Activated T-helper 17 cell treated with anti-CD3 and anti-CD28 coated beads, Interleukin-2, amount 50 U/mL, for 72 hours (primary cell): Measurements from ENCODE around the gene GALNT4. TPM values are rescaled to one million over a fixed set of nuclear protein-coding genes. Genes with fewer than 3 reads are reported as not detected.

Source experiments
- ATAC-seq: fragments of 150-1000 bp; cut with Tn5 transposase; replicated peaks from 2 replicates; pipeline ENCODE4 v1.10.0; 2021; ENCODE audit warnings: mild to moderate bottlenecking, moderate library complexity
- H3K27ac Mint-ChIP-seq: one replicate; pipeline ENCODE4 v1.8.0; 2022; ENCODE audit warnings: mixed read lengths
- H3K27me3 Mint-ChIP-seq: one replicate; pipeline ENCODE4 v1.8.0; 2022; ENCODE audit warnings: mixed read lengths
- H3K36me3 Mint-ChIP-seq: one replicate; pipeline ENCODE4 v1.8.0; 2022; ENCODE audit warnings: low read depth, mild to moderate bottlenecking, mixed read lengths
- H3K4me1 Mint-ChIP-seq: one replicate; pipeline ENCODE4 v1.8.0; 2022; ENCODE audit warnings: mixed read lengths
- H3K4me3 Mint-ChIP-seq: one replicate; pipeline ENCODE4 v1.8.0; 2022; ENCODE audit warnings: mild to moderate bottlenecking, mixed read lengths
- H3K9me3 Mint-ChIP-seq: one replicate; pipeline ENCODE4 v1.8.0; 2022; ENCODE audit warnings: mixed read lengths
- total RNA-seq, 2 donors: library from RNA; stranded (reverse); gene quantifications; one replicate each; pipeline ENCODE4 v1.2.3, GENCODE V29; 2022

Gene GALNT4
- 10 to 100 TPM; 15.1 to 16.7 TPM for total RNA-seq

DNA sequence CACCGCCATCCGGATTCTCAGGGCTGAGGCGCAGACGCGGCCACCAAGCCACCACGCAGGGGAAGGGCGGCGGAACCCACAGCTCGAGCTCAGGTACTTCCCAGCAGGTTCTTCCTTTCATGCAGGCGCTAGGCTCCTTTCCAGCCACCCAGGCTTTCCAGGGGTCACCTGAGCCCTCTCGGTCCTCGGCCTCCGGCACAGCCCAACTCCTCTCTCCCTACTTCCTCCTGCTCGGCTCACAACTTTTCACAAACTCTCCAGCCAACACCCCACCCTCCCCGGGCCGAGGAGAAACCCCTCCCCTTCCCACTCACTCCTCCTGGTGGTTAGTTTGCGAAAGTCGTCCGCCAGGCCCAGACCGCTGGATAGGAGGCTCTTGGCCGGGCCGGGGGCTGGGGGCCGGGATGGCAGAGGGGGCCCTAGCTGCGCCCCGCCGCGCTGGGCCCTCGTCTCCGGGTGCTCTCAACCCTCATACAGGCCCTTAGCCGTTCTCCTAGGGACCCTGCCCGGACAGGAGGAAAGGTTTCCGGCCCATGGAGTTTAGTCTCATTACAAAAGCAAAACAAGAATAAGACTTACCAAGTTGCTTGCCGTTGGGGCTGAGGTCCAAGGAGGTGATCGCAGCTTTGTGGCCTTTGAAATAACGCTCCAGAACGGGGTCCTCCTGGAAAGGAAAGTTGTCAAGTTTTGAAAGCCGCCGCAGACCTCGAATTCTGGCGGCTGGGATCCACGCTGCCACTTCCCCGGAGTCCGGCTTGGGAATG is at the start of gene GALNT4:
Gene GALNT4 (minus strand): TSS at position 256 of the 764 bp plus-strand sequence. CDS start 247 bp downstream, at position 9.
- Mint-ChIP-seq H3K4me1 (peaks cover 34% of the 10 kb centered on the region), H3K27me3 (no peaks in the 10 kb centered on the region), H3K36me3 (peaks cover 50% of the 10 kb centered on the region), H3K9me3 (no peaks in the 10 kb centered on the region), H3K4me3 (peak within 1 kb of the TSS; percentile 85), H3K27ac (peak within 1 kb of the TSS; percentile 83)
- ATAC-seq, result peak; percentile 73

DNA sequence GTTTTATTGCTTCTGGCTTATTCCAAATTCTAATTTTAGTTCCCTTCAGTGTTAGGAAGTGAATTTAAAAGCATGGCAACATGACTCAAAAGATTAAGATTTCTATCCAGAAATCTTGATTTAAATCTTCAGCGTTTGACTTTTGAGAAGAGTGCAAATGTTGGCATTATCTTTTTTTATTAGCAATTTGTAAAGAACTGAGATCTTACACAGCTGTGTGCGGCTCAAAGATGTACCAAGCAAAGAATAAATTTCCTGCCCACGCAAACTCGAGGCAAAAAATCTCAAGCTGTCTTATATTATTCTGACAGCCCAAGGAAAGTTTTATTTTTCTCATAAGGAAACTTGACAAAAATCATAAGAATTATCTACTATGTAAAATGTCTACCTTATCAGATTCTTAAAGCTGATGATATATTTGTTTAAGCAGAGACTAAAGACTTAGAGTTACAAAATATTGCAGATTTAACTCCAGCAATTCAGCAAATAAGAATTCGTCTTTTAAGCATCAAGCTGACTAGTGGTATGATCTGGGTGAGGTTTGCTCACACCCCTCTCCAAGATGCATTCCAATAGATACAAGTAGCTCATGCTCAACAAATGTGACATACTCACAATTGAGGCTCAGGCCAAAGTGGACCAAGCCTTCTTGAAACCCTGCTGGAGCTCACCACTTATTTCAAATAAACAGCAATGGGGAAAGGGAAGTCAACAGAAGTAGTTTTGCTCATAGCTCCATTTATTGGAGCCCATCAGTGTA is 48.6 kb upstream of the GALNT4 start:
- no peaks in the 10 kb centered on the region for H3K36me3 Mint-ChIP-seq
- H3K9me3 Mint-ChIP-seq, result peaks cover 5% of the 10 kb centered on the region

DNA sequence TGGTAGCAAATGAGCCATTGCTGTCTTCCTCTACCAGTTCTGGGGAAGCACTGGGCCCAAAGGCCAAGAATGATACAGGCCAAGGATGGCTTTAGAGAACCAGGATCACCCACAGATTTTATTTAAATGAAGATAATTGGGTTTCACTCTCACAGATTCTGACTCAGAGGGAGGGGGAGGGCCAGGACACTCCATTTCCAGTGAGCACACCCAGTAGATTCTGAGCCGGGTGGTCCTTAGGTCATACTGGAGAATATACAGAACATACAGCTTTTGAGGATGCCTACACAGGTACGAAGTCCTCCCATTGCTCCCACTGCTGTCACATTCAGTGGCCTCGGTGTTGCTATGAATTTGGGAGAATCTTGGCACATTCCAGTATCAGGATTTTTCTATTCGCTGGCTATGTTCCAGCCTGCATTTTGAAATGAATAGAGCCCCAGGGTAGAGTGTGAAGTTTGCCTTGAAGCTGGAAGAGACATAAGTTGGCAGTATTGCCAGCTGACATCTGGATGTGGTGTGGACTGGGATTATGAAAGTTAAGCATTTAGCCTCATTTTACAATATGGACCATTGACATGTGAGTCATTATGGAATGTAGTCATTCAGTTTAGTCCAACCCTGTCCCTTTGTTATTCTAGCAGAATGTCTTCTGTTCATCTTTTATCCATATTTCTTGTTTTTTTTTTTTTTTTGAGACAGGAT is 47.0 kb upstream of the GALNT4 start:
- Mint-ChIP-seq H3K36me3 (no peaks in the 10 kb centered on the region), H3K9me3 (peaks cover under 1% of the 10 kb centered on the region), H3K27ac (no peak overlapping the region), H3K4me1 (peaks cover 6% of the 10 kb centered on the region), H3K4me3 (no peak overlapping the region), H3K27me3 (no peaks in the 10 kb centered on the region)
- peak; percentile 19 for ATAC-seq

More for the DNA sequence above, 48.6 kb upstream of the GALNT4 start:
- ATAC-seq, result no peak
- no peaks in the 10 kb centered on the region for H3K27me3 Mint-ChIP-seq
- no peak overlapping the region for H3K27ac Mint-ChIP-seq
- peaks cover 6% of the 10 kb centered on the region for H3K4me1 Mint-ChIP-seq
- H3K4me3 Mint-ChIP-seq, result no peak overlapping the region

DNA sequence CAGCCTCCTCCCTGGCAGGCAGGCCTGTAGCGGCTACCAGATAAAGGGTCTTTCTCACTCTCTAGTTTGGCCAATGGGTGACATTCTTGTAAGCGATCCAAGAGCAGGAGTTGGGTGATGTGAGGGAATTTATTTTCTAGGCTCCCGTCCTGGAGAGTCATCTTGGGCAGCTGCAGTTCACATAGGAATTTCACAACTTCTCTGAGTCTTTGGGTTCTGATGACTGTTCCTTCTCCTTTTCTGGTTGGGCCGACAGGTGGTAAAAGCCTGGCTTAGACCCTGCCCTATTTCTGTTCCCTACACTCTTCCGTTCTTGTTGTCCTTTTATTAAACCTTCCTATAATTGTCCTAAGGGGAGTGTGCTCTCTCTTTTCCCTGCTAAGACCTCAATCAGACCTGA is 43.9 kb upstream of the GALNT4 start:
- Mint-ChIP-seq H3K4me1 (peaks cover 6% of the 10 kb centered on the region), H3K36me3 (no peaks in the 10 kb centered on the region), H3K9me3 (no peaks in the 10 kb centered on the region), H3K4me3 (no peak overlapping the region), H3K27ac (no peak overlapping the region), H3K27me3 (no peaks in the 10 kb centered on the region)
- ATAC-seq, result no peak

DNA sequence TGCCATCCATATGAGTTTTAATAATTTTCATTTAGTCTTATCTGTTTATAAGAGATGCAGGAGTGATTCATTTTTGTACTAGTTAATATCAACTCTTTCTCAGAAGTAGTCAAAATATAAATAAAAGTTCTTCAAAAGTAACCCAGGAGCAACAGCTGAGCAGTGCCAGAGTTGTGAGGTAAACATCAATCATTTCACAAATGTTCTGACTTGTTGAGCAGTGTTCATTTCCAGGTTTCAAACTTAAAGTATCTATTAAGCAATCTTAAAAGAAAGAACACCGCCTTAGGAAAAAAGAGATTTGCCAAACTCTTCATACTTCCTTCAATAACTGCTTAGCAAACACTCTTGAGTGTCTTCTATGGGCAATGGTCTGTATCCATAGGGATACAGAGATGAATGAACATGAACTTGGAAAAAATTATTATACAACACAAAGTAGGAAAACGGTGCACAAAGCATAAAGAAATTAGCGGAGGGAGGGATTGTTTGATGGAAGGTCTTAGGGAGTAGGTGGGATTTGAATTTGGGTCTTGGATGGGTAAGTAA is 43.2 kb upstream of the GALNT4 start:
- ATAC-seq, result no peak
- no peaks in the 10 kb centered on the region for H3K9me3 Mint-ChIP-seq
- H3K27me3 Mint-ChIP-seq, result no peaks in the 10 kb centered on the region
- no peak overlapping the region for H3K4me3 Mint-ChIP-seq
- H3K36me3 Mint-ChIP-seq, result no peaks in the 10 kb centered on the region
- H3K4me1 Mint-ChIP-seq, result peaks cover 6% of the 10 kb centered on the region
- no peak overlapping the region for H3K27ac Mint-ChIP-seq

DNA sequence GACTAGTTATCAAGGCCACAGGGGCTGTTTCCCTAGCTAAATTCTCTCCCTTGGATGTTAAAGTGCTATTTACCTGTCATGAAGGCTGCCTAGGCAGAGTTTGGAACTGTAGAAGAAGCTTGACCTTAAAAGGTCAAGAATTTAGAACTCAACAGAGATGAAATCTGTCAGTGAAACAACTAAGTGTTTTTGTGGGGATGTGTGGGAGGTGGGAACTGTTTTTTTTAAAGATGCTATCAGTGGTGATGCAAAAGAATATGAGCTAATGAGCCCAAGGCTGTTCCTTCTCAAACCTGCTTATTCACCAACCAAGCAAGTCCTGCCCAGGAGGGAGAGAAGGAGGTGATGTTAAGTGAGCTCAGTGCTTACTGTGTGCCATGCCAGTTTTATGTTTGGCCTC is 42.0 kb upstream of the GALNT4 start:
- no peaks in the 10 kb centered on the region for H3K36me3 Mint-ChIP-seq
- peaks cover 6% of the 10 kb centered on the region for H3K4me1 Mint-ChIP-seq
- ATAC-seq, result peak; percentile 80
- no peaks in the 10 kb centered on the region for H3K9me3 Mint-ChIP-seq
- no peak overlapping the region for H3K27ac Mint-ChIP-seq
- no peak overlapping the region for H3K4me3 Mint-ChIP-seq
- no peaks in the 10 kb centered on the region for H3K27me3 Mint-ChIP-seq

DNA sequence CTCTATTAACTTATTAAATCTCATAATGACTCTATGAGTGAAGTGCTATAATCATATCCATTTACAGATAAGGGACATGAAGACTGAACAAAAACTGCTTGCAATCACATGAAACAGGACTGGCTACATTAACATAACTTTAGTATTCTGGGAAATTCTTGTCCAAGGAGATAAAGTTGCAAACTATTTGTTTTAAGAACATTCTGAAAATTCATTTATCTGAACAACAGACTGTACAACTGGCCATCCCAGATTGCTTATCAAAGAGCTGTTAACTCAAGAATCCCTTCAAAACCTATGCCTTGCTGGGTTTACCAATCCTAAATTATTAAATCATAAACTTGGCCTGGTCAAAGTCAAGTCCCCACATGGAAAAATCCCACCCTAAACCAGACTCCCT is 40.4 kb upstream of the GALNT4 start:
- no peak for ATAC-seq
- peaks cover 6% of the 10 kb centered on the region for H3K4me1 Mint-ChIP-seq
- H3K27ac Mint-ChIP-seq, result no peak overlapping the region
- H3K4me3 Mint-ChIP-seq, result no peak overlapping the region
- no peaks in the 10 kb centered on the region for H3K9me3 Mint-ChIP-seq
- no peaks in the 10 kb centered on the region for H3K36me3 Mint-ChIP-seq
- no peaks in the 10 kb centered on the region for H3K27me3 Mint-ChIP-seq

DNA sequence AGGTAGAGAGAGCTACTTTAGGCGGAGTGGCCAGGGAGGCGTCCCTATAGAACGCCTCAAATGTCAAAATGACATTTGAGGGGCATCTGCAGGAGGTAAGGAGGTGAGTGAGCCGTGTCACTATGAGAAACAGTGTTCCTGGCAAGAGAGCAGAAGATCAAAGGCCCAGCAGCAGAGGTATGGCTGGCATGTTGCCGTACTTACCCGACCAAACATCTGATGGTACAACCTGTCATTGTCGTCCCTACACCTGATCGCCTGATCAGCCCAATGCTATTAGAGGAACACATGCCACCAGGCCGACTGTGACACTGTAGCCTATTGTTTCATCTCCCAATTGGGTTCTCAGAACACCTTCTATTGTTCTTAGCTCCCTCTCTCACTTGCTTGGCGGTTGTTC is 35.2 kb upstream of the GALNT4 start:
- Mint-ChIP-seq H3K27ac (no peak overlapping the region), H3K4me3 (no peak overlapping the region), H3K27me3 (no peaks in the 10 kb centered on the region), H3K4me1 (no peaks in the 10 kb centered on the region), H3K36me3 (no peaks in the 10 kb centered on the region), H3K9me3 (no peaks in the 10 kb centered on the region)
- no peak for ATAC-seq

DNA sequence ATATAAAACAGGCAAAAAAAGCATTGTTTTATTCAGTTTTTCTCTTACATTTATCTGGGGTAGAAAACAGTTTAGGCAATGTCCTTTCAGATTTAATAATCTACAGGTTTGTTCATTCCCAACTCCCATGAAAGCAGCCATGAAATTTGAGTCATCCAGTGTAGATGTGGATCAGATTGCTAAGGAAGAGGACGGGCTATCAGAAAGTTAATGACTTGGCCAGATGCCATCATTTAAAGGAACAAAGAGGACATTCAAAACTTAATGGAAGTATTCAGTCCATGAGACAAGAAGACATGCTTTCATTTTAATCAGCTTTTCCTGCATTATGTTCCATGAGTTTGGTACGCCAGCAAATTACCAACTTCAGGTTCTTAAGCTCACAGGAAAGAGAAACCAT is 32.4 kb upstream of the GALNT4 start:
- Mint-ChIP-seq H3K4me3 (no peak overlapping the region), H3K27ac (no peak overlapping the region), H3K9me3 (no peaks in the 10 kb centered on the region), H3K36me3 (no peaks in the 10 kb centered on the region), H3K4me1 (no peaks in the 10 kb centered on the region), H3K27me3 (no peaks in the 10 kb centered on the region)
- no peak for ATAC-seq

DNA sequence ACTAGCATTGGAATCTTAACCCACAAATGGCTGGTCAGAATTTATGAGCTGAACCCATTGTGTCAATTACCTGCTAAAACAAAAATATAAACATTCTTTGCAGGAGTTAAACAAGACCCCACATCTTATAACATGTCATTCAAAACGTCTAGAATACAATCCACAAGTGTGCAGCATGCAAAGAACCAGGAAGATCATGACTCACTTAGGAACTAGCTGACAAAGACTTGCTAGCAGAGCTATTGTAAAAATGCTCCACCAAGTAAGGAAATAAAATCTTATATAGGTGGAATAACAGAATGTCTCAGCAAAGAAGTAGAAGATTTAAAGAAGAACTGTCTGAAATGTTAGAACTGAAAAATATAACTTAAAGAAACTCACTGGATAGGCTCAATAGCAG is 27.8 kb upstream of the GALNT4 start:
- no peaks in the 10 kb centered on the region for H3K27me3 Mint-ChIP-seq
- H3K4me3 Mint-ChIP-seq, result no peak overlapping the region
- H3K36me3 Mint-ChIP-seq, result no peaks in the 10 kb centered on the region
- no peaks in the 10 kb centered on the region for H3K4me1 Mint-ChIP-seq
- H3K27ac Mint-ChIP-seq, result no peak overlapping the region
- no peak for ATAC-seq
- no peaks in the 10 kb centered on the region for H3K9me3 Mint-ChIP-seq

DNA sequence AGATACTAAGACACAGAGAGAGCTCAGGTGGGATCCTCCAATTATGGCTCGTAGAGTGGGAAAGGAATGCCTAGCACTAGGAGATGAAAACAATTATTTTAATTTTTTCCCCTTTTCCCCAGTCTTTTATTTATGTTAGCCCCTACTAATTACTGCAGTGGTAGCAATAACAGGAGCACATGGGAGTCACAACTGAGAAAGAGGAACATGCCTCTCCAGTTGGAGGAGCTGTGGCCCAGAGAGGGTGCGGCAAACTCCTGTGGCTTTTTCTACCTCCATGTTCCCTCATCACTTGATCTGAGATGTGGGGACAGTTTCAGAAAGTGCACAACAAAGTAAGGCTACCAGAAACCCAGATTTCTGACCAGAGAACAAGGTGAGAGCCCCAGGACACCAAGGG is 27.2 kb upstream of the GALNT4 start:
- no peak overlapping the region for H3K27ac Mint-ChIP-seq
- H3K27me3 Mint-ChIP-seq, result no peaks in the 10 kb centered on the region
- H3K9me3 Mint-ChIP-seq, result no peaks in the 10 kb centered on the region
- no peaks in the 10 kb centered on the region for H3K36me3 Mint-ChIP-seq
- H3K4me1 Mint-ChIP-seq, result no peaks in the 10 kb centered on the region
- no peak for ATAC-seq
- H3K4me3 Mint-ChIP-seq, result no peak overlapping the region

DNA sequence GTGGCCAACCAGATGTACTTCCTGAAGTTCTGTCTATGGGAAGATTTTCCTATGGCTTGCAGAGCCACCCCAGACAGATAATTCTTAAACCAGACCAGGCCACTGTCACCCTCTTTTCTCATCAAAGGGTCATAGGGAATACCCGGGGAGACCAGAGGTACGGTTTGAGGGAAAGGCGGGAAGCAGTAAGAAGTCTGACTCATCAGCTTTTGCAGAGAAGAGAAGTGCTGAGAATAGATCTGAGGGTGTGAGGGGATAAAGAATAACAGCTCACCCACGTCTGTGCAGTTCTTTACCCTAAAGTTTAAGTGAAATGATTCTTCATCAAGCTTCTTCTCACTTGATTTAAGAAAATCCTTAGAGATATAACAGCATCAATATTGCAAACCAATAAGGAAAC is 22.5 kb upstream of the GALNT4 start:
- no peak for ATAC-seq
- Mint-ChIP-seq H3K9me3 (no peaks in the 10 kb centered on the region), H3K27ac (no peak overlapping the region), H3K27me3 (no peaks in the 10 kb centered on the region), H3K4me1 (peaks cover 8% of the 10 kb centered on the region), H3K36me3 (no peaks in the 10 kb centered on the region), H3K4me3 (no peak overlapping the region)

DNA sequence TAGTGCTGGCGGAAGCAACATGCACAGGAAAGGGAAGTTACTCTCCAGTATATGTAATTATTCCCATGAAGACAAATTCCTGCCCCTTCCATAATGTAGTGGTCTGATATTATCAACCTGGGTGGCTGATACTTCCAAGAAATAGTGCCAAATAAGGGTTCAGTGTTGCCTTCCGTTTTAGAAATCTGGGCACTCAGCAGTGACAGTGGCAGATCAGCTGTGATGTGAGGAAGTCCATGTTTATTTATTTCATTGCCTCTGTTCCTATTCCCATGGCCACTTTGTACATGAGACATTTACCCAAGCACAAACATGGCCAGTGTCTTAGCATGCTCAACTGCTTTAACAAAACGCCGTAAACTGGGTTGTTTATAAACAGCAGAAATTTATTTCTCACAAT is 21.6 kb upstream of the GALNT4 start:
- H3K4me1 Mint-ChIP-seq, result peaks cover 10% of the 10 kb centered on the region
- H3K36me3 Mint-ChIP-seq, result no peaks in the 10 kb centered on the region
- no peaks in the 10 kb centered on the region for H3K9me3 Mint-ChIP-seq
- ATAC-seq, result no peak
- H3K27me3 Mint-ChIP-seq, result no peaks in the 10 kb centered on the region
- no peak overlapping the region for H3K4me3 Mint-ChIP-seq
- H3K27ac Mint-ChIP-seq, result no peak overlapping the region

DNA sequence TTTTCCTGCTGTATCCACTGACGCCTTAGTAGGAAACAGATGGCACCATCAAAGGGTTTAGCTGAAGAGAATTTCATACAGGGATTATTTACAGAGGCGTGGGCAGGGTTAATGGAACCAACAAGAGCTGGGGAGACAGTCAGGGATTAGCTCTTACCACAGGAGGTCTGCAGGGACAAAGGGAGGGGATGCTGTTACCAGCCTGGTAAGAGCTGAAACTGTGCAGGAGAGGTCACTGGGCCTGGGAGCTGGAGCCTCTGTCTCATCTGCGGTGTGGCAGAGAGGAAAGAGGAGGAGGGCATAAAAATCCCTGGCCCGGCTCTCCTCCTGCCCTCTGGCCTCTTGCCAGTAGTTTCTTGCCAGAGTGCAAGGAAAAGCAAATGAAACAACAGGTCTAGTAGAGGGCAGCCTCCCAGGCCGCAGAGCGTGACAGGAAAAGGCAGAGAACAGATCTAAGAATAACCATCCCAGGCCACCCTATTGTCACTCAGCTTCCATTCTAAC is 20.1 kb upstream of the GALNT4 start:
- no peaks in the 10 kb centered on the region for H3K27me3 Mint-ChIP-seq
- H3K36me3 Mint-ChIP-seq, result no peaks in the 10 kb centered on the region
- no peaks in the 10 kb centered on the region for H3K9me3 Mint-ChIP-seq
- no peak overlapping the region for H3K27ac Mint-ChIP-seq
- H3K4me3 Mint-ChIP-seq, result no peak overlapping the region
- H3K4me1 Mint-ChIP-seq, result peaks cover 10% of the 10 kb centered on the region
- no peak for ATAC-seq
